Adrenal gland (tissue), 12 donors: ENCODE data around the gene CDK5R1. TPM values are rescaled to one million over a fixed set of nuclear protein-coding genes. Genes with fewer than 3 reads are reported as not detected.
A peak's percentile ranks its signal among the peaks of the same experiment; 100 is the strongest.

Experiments
- DNase-seq, 7 donors: peaks; one replicate each; pipeline ENCODE4 v3.0.0-alpha.2; 2019 to 2020
- H3K27ac ChIP-seq, 5 donors: fragments of 200-600 bp; sonication (generic) in 4 of 5; 1 replicate in 3 of 5; 2 replicates in 2 of 5; pipeline versions ENCODE4 v1.5.1 to v1.8.0; 2016 to 2020; ENCODE audit warnings: mild to moderate bottlenecking in 1 of 5
- H3K27me3 ChIP-seq: fragments of 200-600 bp; 2 replicates; pipeline ENCODE4 v1.8.0; 2021
- H3K36me3 ChIP-seq, 2 donors: fragments of 200-600 bp; replicated peaks in 1 of 2; 1 replicate in 1 of 2; 2 replicates in 1 of 2; pipeline versions ENCODE4 v1.5.1 to v1.8.0; 2018 to 2022
- H3K4me1 ChIP-seq, 2 donors: fragments of 200-600 bp; replicated peaks in 1 of 2; 1 replicate in 1 of 2; 2 replicates in 1 of 2; pipeline versions ENCODE4 v1.5.1 to v1.8.0; 2018 to 2021
- H3K4me3 ChIP-seq, 4 donors: fragments of 200-600 bp; sonication (generic) in 3 of 4; one replicate each; pipeline ENCODE4 v1.5.1; 2016 to 2018
- H3K9me3 ChIP-seq, 3 donors: fragments of 200-600 bp; sonication (generic) in 1 of 3; replicated peaks in 1 of 3; 1 replicate in 2 of 3; 2 replicates in 1 of 3; pipeline versions ENCODE4 v1.5.1 to v1.8.0; 2016 to 2021
- POLR2A ChIP-seq, 2 donors: fragments of 450-650 bp; IDR thresholded peaks; one replicate each; pipeline ENCODE4 v1.6.1; 2017; ENCODE audit warnings: antibody characterized with exemption in 2 of 2, mild to moderate bottlenecking in 2 of 2, moderate library complexity in 1 of 2
- WGBS, 4 donors: extraction: QIAGEN DNeasy Blood & Tissue Kit in 2 of 4; methylation state at CpG; one replicate each; pipeline versions ENCODE4 v1.1.5 to v1.1.7; 2013 to 2017; 5-methylcytosine and 5-hydroxymethylcytosine counted together
- intact Hi-C, 2 donors: fragments of 100-400 bp; cut with DNase I; formaldehyde crosslinking; loops; one replicate each; pipeline versions ENCODE4 v1.14.1 to v1.15.0; 2022 to 2023
- polyA plus RNA-seq, 3 donors: library from polyadenylated mRNA; stranded (reverse); fragments of 200-250 nt in 2 of 3; fragments of 350-450 nt in 1 of 3; fragmentation: Illumina TruSeq in 1 of 3; extraction: RNeasy Lipid Tissue Mini Kit (QIAGEN cat#74804) in 1 of 3; gene quantifications; one replicate each; pipeline ENCODE4 v1.2.3, GENCODE V29; 2013 to 2014
- total RNA-seq, 9 donors: library from RNA; depleted of rRNA in 4 of 9; stranded (reverse); fragments of >200 nt in 4 of 9; fragments of 120-200 nt in 1 of 9; fragmentation: NEBNext Ultra II Directional in 1 of 9; extraction: Animal tissue kit (Norgen Biotek cat#: 25700) in 1 of 9; gene quantifications; one replicate each; pipeline versions ENCODE4 v1.1.0 to v1.2.4, GENCODE V29; 2013 to 2023
- TF ChIP-seq, protein P1 (sequence below), 6 experiments: fragments of 450-650 bp in 4 of 6; fragments of 200-600 bp in 2 of 6; sonication (generic) in 1 of 6; IDR thresholded peaks; 1 replicate in 5 of 6; 2 replicates in 1 of 6; pipeline versions ENCODE4 v1.5.1 to v1.8.0; 2016 to 2021; ENCODE audit warnings: antibody characterized with exemption in 6 of 6, mild to moderate bottlenecking in 2 of 6, moderate library complexity in 1 of 6
- donor health status: healthy with polysubstance abuse.
- donor health status: Bipolar disorder and iron deficiency.
- donor health status: DM: yes; HTN: yes; CAD: no.
- donor health status: DM: no; HTN: no; CAD: no.
- donor health status: DM: no; HTN: no; CAD: no.
- donor health status: DM: yes; HTN: yes; CAD: no.

Gene CDK5R1
- total and polyA plus RNA-seq, 12 donors: 0.98 to 4.5 (median 2.7) TPM

DNA sequence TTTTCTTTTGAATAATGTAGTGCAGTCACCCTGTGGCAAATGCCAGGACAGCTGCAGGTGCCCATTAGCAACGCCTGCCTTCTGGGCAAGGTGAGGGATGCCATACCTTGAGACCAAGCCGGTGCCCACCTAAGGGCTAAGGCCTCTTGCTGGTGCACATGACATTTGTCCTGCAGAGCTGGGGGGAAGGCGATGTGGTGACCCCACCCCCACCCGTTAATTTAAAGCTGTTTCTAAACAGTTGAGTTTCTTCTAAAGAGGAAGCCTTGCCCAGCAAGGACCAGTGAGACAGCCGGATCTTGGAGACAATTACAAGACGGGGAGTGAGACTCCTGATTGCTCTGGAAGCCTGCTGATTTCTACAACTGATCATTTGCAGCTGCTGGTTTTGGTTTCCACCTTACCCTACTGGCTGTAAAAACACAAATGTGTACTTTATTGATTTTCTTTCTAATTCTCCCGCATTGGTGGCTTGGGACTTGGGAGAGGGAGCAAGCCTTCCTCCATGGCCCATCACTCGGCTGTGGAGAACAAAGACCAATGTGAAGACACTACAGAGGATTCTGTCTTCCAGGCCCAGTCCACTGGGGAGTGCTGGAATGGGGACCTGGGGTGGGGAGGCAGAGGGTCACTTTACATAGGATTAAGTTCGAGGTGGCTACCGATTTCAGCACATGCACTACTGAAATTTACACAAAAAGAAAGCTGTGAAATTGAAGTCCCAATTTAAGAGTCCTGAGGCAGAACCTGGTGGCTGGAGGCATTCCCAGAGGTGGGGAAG lies 2.7 kb downstream of the CDK5R1 start:
- Histone ChIP-seq H3K4me3 (no peak overlapping the region), H3K4me1 (peaks cover 14 to 21% of the 10 kb centered on the region in 2 donors), H3K36me3 (no peaks in the 10 kb centered on the region), H3K27me3 (no peaks in the 10 kb centered on the region), H3K27ac (no peak overlapping the region), H3K9me3 (no peaks in the 10 kb centered on the region)
- TF ChIP-seq, protein P1, sequence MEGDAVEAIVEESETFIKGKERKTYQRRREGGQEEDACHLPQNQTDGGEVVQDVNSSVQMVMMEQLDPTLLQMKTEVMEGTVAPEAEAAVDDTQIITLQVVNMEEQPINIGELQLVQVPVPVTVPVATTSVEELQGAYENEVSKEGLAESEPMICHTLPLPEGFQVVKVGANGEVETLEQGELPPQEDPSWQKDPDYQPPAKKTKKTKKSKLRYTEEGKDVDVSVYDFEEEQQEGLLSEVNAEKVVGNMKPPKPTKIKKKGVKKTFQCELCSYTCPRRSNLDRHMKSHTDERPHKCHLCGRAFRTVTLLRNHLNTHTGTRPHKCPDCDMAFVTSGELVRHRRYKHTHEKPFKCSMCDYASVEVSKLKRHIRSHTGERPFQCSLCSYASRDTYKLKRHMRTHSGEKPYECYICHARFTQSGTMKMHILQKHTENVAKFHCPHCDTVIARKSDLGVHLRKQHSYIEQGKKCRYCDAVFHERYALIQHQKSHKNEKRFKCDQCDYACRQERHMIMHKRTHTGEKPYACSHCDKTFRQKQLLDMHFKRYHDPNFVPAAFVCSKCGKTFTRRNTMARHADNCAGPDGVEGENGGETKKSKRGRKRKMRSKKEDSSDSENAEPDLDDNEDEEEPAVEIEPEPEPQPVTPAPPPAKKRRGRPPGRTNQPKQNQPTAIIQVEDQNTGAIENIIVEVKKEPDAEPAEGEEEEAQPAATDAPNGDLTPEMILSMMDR (IDR thresholded peaks at IDR 0.05): no peak
- TF ChIP-seq POLR2A (IDR thresholded peaks at IDR 0.05): no peak
- no peak for DNase-seq
- WGBS, 4 donors: 83 to 93% (median 89%) methylated on average over 9 to 10 of the region's 10 CpGs
- intact Hi-C loops: loop anchor here (10.0 kb wide), 2 partner anchors 255 to 265 kb away; no protein-coding TSS in a partner anchor

DNA sequence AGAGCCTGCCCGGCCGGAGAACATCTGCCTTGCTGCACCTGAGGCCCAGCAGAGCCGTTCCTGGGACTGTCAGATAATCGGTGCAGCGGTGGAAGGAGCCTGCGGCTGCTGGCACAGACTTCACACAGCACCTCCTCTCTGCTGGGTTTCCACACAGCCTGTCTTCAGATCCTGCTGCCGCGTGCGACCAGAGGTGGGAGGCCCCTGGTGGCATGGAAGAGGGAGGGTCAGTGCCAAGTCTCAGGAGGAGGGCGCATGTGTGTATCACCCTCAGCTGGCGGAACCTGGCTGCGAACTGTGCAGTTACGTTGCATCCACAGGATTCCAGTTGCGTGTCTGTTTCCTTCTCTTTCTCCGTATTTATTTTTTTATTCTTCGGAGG lies 3.3 kb downstream of the CDK5R1 start:
- WGBS, 4 donors: 84 to 90% (median 86%) methylated on average over 13 to 16 of the region's 16 CpGs
- Histone ChIP-seq H3K4me3 (no peak overlapping the region), H3K27me3 (no peaks in the 10 kb centered on the region), H3K27ac (no peak overlapping the region), H3K9me3 (no peaks in the 10 kb centered on the region), H3K36me3 (no peaks in the 10 kb centered on the region), H3K4me1 (peaks cover 14 to 18% of the 10 kb centered on the region in 2 donors)
- DNase-seq: no peak
- intact Hi-C loops: no loop called here
- TF ChIP-seq, protein P1 (IDR thresholded peaks at IDR 0.05): no peak
- no peak for TF ChIP-seq POLR2A (IDR thresholded peaks at IDR 0.05)

DNA sequence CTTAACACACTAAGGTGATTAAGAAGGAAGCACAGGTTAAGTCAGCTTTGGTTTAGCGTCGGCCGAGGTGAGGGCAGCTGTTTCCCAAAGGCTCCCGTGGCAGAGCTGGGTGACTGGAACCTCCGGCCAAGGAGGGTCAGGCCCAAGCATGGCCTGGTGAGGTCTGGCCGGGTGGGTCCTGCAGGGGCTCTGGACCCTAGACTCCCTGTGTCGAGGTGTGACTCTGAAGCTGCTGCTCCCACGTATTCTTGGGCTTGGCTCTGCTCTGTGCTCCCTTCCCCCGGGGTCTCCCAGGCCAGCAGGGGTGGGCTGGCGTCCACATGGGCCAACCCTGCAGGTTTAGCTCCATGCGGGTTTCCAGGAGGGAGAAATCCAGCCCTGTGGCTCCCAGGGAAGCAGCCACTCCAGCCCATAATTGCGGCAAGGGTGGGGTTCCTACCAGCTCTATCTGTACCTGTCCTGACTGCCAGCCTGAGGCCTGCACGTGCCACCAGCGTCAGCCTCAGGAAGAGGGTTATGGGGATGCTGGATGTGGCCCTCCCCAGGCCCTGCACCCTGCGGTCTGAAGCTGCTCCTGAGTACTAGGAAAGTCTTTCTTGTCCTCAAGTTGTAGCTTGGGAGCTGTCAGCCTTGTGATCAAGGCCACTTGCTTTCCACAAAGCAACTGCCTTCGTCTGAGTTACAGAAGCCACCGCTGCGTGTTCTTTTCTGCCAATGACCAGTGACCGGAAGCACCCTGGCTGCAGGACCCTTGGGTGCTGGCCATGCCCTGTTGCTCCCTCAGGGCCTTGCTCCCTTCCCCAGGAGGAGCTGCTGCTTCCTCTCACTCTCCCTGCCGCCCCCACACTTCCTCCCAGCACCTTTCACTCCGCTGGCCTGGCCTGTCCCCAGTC lies 4.8 kb downstream of the CDK5R1 start:
- Histone ChIP-seq H3K9me3 (no peaks in the 10 kb centered on the region), H3K27ac (peak overlapping the region in 2 of 5 donors; percentile 9 to 49), H3K4me1 (peaks cover 6 to 22% of the 10 kb centered on the region in 2 donors), H3K4me3 (no peak overlapping the region), H3K36me3 (no peaks in the 10 kb centered on the region), H3K27me3 (no peaks in the 10 kb centered on the region)
- TF ChIP-seq POLR2A (IDR thresholded peaks at IDR 0.05): no peak
- TF ChIP-seq, protein P1 (IDR thresholded peaks at IDR 0.05): no peak
- peak in 3 of 7 donors; percentile 21 to 57 (median 42) for DNase-seq
- intact Hi-C loops: no loop called here
- WGBS, 4 donors: 69 to 72% (median 70%) methylated on average over 21 of the region's 21 CpGs

DNA sequence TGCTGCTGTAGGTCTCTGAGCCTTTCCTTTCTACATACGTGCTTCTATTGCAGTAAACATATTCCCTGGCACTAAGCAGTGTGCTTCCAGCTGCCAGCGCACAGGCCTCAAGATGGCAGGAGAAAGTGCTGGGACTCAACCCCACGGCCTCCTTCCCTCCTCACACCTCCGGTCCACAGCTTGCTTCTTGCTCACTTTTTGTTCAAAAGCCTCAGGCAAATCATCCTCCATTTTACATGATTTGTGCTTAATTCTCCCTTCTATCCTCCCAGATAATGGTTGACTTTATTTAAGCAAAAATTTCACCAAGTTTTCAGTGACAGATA lies 5.4 kb downstream of the CDK5R1 start:
- intact Hi-C loops: no loop called here

More for the DNA sequence above, 5.4 kb downstream of the CDK5R1 start:
- no peaks in the 10 kb centered on the region for H3K27me3 ChIP-seq
- DNase-seq: no peak
- no peak for TF ChIP-seq POLR2A (IDR thresholded peaks at IDR 0.05)
- H3K27ac ChIP-seq: peak overlapping the region in 1 of 5 donors; percentile 49
- H3K4me3 ChIP-seq: no peak overlapping the region
- WGBS, 4 donors: 72 to 77% (median 73%) methylated on average over 4 of the region's 4 CpGs
- H3K36me3 ChIP-seq: no peaks in the 10 kb centered on the region
- peaks cover 6 to 22% of the 10 kb centered on the region in 2 donors for H3K4me1 ChIP-seq
- no peaks in the 10 kb centered on the region for H3K9me3 ChIP-seq
